BJ (cell line): ENCODE measurements around the gene RAI14. TPM values are rescaled to one million over a fixed set of nuclear protein-coding genes. Genes with fewer than 3 reads are reported as not detected.

Source experiments
- CTCF ChIA-PET: fragments of 350-600 bp; formaldehyde crosslinking; extraction: SDS; loops from one replicate; lab custom pipeline; 2021; ENCODE audit warnings: antibody characterized with exemption, inconsistent platforms; lab: Yijun Ruan, JAX
- POLR2A ChIA-PET: fragments of 300-600 bp; sonication (Branson Sonifier 250); formaldehyde crosslinking; extraction: SDS; loops from one replicate; lab custom pipeline; 2021; ENCODE audit warnings: antibody characterized with exemption; lab: Charles Lee
- DNase-seq: peaks from one replicate; pipeline ENCODE4 v3.0.0-alpha.2; 2011; ENCODE audit warnings: low read depth
- H3K27me3 ChIP-seq: 2 replicates; pipeline ENCODE4 v1.6.0; 2011; ENCODE audit warnings: low read length; ENCODE audit not compliant: control insufficient read depth, insufficient read depth
- H3K36me3 ChIP-seq: 2 replicates; pipeline ENCODE4 v1.5.1; 2011; ENCODE audit warnings: low read length; ENCODE audit not compliant: control insufficient read depth, insufficient read depth
- H3K4me3 ChIP-seq: 2 replicates; pipeline ENCODE4 v1.5.1; 2011; ENCODE audit warnings: low read depth, mild to moderate bottlenecking, control low read depth, low read length
- polyA plus RNA-seq: library from polyadenylated mRNA; depleted of rRNA; stranded (reverse); fragments of >200 nt; gene quantifications from 2 replicates; pipeline ENCODE4 v1.2.3, GENCODE V29; 2011
- TF ChIP-seq, protein P1 (sequence below): IDR thresholded peaks from 2 replicates; pipeline ENCODE4 v1.5.1; 2011; ENCODE audit warnings: low read depth, mild to moderate bottlenecking, control low read depth, inconsistent platforms, low read length, moderate library complexity; ENCODE audit not compliant: insufficient read depth

The RAI14 gene
- polyA plus RNA-seq, 1 experiment, result 183 TPM

DNA sequence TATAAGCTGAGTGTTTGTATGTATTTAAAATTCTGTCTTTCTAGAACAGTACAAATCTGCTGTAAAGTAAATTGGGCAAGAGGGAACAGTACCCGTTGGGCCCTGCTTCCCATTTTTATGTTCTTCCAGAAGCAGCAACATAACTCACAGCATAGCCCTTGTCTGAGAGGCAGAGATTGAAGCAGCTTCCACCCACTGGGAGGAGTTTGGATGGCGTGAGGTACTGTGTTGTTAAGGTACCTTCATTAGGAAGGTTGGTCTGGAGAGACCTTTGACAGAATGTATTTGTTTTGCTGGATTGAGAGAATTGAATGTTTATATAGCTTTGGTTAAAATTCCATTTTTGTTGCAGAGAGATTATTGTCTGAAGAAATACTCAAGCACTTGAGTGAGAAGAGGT is 24.8 kb downstream of the RAI14 start:
- POLR2A ChIA-PET, result no interaction called here
- Histone ChIP-seq H3K27me3 (no peaks in the 10 kb centered on the region), H3K36me3 (peaks cover 4% of the 10 kb centered on the region), H3K4me3 (no peak overlapping the region)
- TF ChIP-seq, protein P1, sequence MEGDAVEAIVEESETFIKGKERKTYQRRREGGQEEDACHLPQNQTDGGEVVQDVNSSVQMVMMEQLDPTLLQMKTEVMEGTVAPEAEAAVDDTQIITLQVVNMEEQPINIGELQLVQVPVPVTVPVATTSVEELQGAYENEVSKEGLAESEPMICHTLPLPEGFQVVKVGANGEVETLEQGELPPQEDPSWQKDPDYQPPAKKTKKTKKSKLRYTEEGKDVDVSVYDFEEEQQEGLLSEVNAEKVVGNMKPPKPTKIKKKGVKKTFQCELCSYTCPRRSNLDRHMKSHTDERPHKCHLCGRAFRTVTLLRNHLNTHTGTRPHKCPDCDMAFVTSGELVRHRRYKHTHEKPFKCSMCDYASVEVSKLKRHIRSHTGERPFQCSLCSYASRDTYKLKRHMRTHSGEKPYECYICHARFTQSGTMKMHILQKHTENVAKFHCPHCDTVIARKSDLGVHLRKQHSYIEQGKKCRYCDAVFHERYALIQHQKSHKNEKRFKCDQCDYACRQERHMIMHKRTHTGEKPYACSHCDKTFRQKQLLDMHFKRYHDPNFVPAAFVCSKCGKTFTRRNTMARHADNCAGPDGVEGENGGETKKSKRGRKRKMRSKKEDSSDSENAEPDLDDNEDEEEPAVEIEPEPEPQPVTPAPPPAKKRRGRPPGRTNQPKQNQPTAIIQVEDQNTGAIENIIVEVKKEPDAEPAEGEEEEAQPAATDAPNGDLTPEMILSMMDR, result no peak
- DNase-seq, result no peak
- CTCF ChIA-PET, result no interaction called here

DNA sequence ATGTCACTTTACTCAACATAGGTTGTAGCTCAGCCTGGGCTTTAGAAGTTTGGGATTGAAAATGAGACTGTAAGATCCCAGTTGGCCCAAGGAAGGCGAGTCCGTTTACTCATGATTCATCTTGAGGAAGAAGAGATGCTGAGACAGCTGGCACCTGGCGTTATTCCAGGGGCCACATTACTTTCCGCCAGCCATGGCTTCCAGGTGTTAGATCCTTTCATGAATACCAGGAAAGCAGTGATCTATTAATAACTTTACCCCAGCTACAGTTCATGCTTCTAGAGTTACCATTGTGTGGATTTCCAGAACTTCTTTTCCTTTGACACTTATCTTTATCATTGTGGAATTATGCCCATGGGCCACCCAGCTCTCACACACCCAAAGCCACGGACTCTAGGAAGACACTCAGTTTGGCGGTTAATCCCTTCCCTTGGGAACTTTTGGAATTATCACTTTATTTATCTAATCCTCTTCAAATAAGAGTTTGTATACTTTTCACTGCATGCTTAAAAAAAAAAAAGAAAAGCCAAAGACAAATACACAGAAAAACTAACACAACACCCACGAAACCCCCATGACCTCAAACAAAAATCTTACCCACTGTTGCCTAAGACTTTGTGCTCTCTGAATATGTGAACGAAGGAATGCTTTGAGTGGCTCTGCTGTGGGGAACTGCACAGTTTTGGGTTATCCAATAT is 26.9 kb downstream of the RAI14 start:
- TF ChIP-seq, protein P1, result no peak
- CTCF ChIA-PET, result no interaction called here
- POLR2A ChIA-PET, result no interaction called here

DNA sequence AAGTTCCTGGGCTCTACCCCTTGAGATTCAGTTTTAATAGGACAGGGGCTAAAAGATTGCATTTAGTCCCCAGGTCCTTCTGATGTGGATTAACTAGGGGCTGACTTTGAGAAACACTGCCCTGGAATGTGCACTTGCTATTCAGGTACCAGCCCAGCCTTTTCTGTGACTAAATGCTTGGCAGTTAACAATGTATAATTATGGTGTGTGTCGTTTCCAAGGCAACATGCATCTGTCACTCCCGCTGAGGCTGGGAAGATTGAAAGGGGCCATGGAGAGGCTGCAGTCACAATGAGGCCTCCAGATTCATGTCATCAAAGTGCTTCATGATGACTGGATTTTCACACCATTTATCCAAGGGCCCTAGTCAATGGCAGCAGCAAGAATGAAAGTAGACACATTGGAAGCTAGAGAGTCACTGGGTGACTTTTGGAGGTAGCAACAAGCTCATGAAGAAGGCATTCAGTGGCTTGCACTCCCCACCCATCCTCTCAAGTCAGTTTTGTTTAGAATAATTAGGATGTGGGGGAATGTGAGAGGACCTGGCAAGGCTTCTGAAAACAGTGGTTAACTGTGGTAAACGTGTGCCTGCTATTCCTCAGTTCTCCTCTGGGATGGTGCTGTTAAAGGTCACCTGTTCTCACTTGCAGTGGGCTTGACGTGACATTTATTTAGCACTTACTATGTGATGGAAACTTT is 28.3 kb downstream of the RAI14 start:
- Histone ChIP-seq H3K36me3 (peaks cover 9% of the 10 kb centered on the region), H3K27me3 (no peaks in the 10 kb centered on the region), H3K4me3 (no peak overlapping the region)
- TF ChIP-seq, protein P1, result no peak
- DNase-seq, result no peak
- POLR2A ChIA-PET, result no interaction called here
- CTCF ChIA-PET, result interaction anchor here (0.6 to 2.0 kb wide), 4 partner anchors 16 to 214 kb away, joined by 3 to 5 read pairs (median 4); no protein-coding TSS in a partner anchor

More for the DNA sequence above, 26.9 kb downstream of the RAI14 start:
- DNase-seq, result no peak
- Histone ChIP-seq H3K36me3 (peaks cover 5% of the 10 kb centered on the region), H3K4me3 (no peak overlapping the region), H3K27me3 (no peaks in the 10 kb centered on the region)

DNA sequence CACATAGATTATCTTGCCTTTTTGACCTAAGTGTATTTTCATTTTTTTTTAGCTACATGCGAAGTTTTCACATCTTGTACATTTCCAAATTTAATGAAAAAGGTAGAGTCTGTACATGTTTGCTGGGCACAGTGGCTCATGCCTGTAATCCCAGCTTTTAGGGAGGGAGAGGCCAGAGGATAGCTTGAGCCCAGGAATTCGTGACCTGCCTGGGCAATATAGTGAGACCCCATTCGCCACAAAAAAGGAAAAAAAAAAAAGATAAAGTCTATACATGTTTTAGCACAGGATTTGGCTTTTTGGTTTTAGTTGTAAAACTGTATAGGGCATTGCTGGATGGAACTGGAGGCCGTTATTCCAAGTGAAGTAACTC is 28.8 kb downstream of the RAI14 start:
- Histone ChIP-seq H3K4me3 (no peak overlapping the region), H3K36me3 (peaks cover 9% of the 10 kb centered on the region), H3K27me3 (no peaks in the 10 kb centered on the region)
- DNase-seq, result no peak
- TF ChIP-seq, protein P1, result no peak
- ChIA-PET CTCF (interaction anchor here (0.6 to 2.0 kb wide), 4 partner anchors 16 to 213 kb away, joined by 3 to 5 read pairs (median 4); no protein-coding TSS in a partner anchor), POLR2A (no interaction called here)

DNA sequence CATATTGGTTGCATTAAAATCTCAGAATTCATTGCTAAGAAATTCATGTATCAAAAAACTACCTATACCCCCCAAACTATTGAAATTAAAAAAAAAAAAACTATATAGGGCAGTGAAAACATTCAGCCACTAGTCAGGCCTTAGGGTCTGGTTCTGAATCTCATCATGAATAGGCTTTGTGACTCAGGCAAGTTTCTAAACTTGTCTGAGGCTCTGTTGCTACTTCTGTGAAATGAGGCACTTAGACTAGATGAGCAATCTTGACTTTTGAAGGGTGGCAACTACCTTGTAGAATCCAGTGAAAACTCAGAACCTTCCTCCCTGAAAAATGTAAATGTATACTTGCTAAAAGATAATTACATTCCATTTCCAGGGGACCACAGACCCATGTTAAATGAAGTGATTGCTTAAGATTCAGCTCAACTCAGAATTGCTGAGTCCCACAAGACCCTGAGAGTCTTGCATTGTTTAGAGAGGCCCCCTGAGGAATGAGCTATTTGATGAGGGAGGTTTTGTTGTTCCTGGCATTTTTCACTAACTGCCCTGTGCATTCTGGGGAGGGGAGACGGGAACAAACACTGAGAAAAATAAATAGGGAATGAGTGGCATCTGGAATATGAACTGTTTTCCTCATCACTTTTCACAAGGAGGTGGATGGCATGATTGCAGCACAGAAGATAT is 29.5 kb downstream of the RAI14 start:
- no peaks in the 10 kb centered on the region for H3K27me3 ChIP-seq
- ChIA-PET POLR2A (interaction anchor here (0.6 kb wide), 1 partner anchor 9 kb away, joined by 23 read pairs; no protein-coding TSS in a partner anchor), CTCF (interaction anchor here (0.6 to 2.0 kb wide), 4 partner anchors 15 to 212 kb away, joined by 3 to 5 read pairs (median 4); no protein-coding TSS in a partner anchor)
- DNase-seq, result no peak
- TF ChIP-seq, protein P1, result no peak
- H3K4me3 ChIP-seq, result no peak overlapping the region
- H3K36me3 ChIP-seq, result peaks cover 11% of the 10 kb centered on the region
